Measurements from ENCODE around the gene SH3BP1. TPM values are rescaled to one million over a fixed set of nuclear protein-coding genes. Genes with fewer than 3 reads are reported as not detected.
A peak's percentile ranks its signal among the peaks of the same experiment; 100 is the strongest.

The SH3BP1 gene
- polyA plus RNA-seq, 2 of the 4 experiments (the other 2 are of a cell fraction): 1.8 to 2.7 TPM

DNA sequence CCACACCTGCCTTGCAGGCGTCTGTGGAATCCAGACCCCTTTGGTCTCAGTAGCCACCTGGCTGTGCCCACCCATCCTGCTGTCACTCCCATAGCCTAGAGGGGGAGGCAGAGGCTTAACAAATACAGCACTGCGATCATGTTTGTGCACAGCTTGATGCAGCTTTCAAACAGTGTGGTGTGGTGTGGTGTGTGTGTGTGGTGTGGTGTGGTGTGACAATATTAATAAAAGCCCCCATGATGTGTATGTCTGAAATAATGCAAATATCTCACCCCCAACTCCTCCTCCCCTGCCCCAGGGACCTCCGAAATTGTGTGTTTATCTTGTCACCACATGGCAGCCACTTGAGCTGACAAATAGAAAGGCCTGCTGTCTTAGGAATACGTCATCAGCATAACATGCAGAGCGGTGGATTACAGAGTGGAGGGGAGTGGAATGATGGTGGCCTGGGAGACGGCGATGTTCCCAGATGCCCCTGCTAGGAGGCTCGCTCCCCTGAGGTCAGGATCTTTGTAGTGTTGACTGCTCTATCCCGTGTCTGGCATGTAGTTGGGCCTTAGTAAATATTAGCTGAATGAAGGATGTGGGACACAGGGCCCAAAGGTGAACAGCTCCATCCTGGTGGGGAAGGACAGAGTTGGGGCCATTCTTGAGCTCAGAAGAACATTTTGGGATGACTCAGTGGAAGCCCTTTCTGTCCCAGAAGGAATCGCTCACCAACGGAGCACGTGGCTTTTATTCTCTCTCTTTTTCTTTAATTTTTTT lies 21.9 kb downstream of the SH3BP1 start:
- no peak for FAIRE-seq
- ChIA-PET CTCF (interaction anchor here (0.6 to 3.0 kb wide), 10 partner anchors 10 to 115 kb away, joined by 3 to 18 read pairs (median 3); no protein-coding TSS in a partner anchor), POLR2A (no interaction called here)
- no peak for TF ChIP-seq MAZ (IDR thresholded peaks at IDR 0.05; ENCODE audit: borderline replicate concordance, low read depth, low read length)
- peak; percentile 21 to 38; a peak in 2 of 5 replicates for TF ChIP-seq RAD21 (conservative IDR thresholded peaks at IDR 0.05 in 1 of 2, IDR thresholded peaks at IDR 0.05 in 1 of 2)
- no peak overlapping the region for H3K27ac ChIP-seq
- 81% methylated on average over 12 of the region's 12 CpGs for WGBS (ENCODE audit: missing lambda C conversion rate)
- no peak for DNase-seq (ENCODE audit: low read depth in 1 of 2, low spot score in 1 of 2)
- no peak overlapping the region for H3K4me3 ChIP-seq
- ATAC-seq: no peak
- no peaks in the 10 kb centered on the region for H3K9me3 ChIP-seq
- H3K4me2 ChIP-seq: no peak overlapping the region
- H3K4me1 ChIP-seq: peaks cover 15% of the 10 kb centered on the region

DNA sequence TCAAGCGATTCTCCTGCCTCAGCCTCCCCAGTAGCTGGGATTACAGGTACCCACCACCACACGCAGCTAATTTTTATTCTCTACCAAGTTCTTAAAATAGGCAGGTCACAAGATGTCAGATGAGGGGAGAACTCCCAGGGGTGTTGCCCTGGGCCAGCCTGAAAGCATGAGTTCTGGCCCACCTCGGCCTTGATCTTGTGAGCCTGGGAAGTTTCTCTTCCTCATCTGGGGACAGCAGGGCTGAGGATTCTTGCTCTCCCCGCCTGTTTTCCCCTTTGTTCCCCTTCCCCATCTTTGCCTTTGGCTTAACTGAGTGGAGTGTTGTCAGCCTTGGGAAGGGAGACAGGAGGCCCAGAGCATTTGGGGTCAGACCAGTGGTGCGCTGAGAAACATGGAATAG lies 22.6 kb downstream of the SH3BP1 start:
- WGBS (ENCODE audit: missing lambda C conversion rate): 85% methylated on average over 4 of the region's 5 CpGs
- no peak for FAIRE-seq

DNA sequence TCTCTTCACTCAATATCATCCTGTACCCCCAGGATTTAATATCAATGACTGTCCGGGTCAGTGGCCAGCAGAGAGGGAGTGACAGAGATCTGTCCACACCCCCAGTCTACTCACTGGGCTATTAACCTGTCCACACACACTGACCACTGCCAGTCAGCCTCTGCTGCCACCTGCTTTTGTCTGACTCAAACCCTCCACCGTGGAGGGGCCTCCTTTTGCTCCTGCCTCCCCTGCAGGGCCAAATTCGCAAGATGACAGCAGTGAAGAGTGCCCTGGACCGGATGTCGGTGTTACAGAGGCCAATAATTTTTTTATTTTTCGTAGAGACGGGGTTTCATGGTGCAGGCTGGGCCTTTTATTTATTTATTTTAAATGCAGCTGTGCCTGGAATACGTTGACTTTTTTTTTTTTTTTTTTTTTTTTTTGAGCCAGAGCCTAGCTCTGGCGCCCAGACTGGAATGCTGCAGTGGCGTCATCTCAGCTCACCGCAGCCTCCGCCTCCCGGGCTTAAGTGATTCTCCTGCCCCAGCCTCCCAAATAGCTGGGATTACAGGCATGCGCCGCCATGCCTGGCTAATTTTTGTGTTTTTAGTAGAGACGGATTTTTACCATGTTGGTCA lies 24.2 kb downstream of the SH3BP1 start:
- FAIRE-seq: no peak
- WGBS (ENCODE audit: missing lambda C conversion rate): 89% methylated on average over 15 of the region's 16 CpGs

More for the DNA sequence above, 22.6 kb downstream of the SH3BP1 start:
- H3K27ac ChIP-seq: no peak overlapping the region
- POLR2A ChIA-PET: no interaction called here
- H3K4me1 ChIP-seq: peaks cover 15% of the 10 kb centered on the region
- no peak for ATAC-seq
- DNase-seq (ENCODE audit: low read depth in 1 of 2, low spot score in 1 of 2): no peak
- no peak overlapping the region for H3K4me3 ChIP-seq
- H3K9me3 ChIP-seq: no peaks in the 10 kb centered on the region
- TF ChIP-seq NFE2L2 (conservative IDR thresholded peaks at IDR 0.05; ENCODE audit: low read length) (no peak), EHF (CRISPR knock-in tag; IDR thresholded peaks at IDR 0.05) (no peak), KDM1A (IDR thresholded peaks at IDR 0.05; ENCODE audit: low read depth) (no peak), HOXB5 (CRISPR knock-in tag; IDR thresholded peaks at IDR 0.05) (no peak), NR3C1 (IDR thresholded peaks at IDR 0.05) (no peak)
- no peak overlapping the region for H3K4me2 ChIP-seq
- CTCF ChIA-PET: interaction anchor here (0.9 to 5.3 kb wide), 9 partner anchors 10 to 72 kb away, joined by 3 to 18 read pairs (median 3); no protein-coding TSS in a partner anchor

More for the DNA sequence above, 24.2 kb downstream of the SH3BP1 start:
- no peak for ATAC-seq
- Histone ChIP-seq H3K9me3 (no peaks in the 10 kb centered on the region), H3K4me1 (peaks cover 10% of the 10 kb centered on the region; the same call in 2 of the 3 replicates), H3K27ac (no peak overlapping the region), H3K4me3 (no peak overlapping the region), H3K4me2 (no peak overlapping the region)
- DNase-seq (ENCODE audit: low read depth in 1 of 2, low spot score in 1 of 2): no peak
- ChIA-PET POLR2A (no interaction called here), CTCF (interaction anchor here (0.6 to 5.3 kb wide), 5 partner anchors 12 to 111 kb away, joined by 3 to 17 read pairs (median 4); partner anchors contain the start of gene LGALS1)
- TF ChIP-seq, protein P1, sequence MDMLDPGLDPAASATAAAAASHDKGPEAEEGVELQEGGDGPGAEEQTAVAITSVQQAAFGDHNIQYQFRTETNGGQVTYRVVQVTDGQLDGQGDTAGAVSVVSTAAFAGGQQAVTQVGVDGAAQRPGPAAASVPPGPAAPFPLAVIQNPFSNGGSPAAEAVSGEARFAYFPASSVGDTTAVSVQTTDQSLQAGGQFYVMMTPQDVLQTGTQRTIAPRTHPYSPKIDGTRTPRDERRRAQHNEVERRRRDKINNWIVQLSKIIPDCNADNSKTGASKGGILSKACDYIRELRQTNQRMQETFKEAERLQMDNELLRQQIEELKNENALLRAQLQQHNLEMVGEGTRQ (IDR thresholded peaks at IDR 0.05): no peak
- no peak for TF ChIP-seq HOXB5 (CRISPR knock-in tag; IDR thresholded peaks at IDR 0.05)
- TF ChIP-seq CBX2 (IDR thresholded peaks at IDR 0.05; ENCODE audit: borderline replicate concordance, low read depth): no peak
- TF ChIP-seq RAD21 (conservative IDR thresholded peaks at IDR 0.05 in 1 of 2, IDR thresholded peaks at IDR 0.05 in 1 of 2): no peak
- TF ChIP-seq CBX8 (IDR thresholded peaks at IDR 0.05): no peak
- TF ChIP-seq, protein P2, sequence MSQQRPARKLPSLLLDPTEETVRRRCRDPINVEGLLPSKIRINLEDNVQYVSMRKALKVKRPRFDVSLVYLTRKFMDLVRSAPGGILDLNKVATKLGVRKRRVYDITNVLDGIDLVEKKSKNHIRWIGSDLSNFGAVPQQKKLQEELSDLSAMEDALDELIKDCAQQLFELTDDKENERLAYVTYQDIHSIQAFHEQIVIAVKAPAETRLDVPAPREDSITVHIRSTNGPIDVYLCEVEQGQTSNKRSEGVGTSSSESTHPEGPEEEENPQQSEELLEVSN (IDR thresholded peaks at IDR 0.05; ENCODE audit: borderline replicate concordance, low read depth): no peak
- TF ChIP-seq NR3C1 (IDR thresholded peaks at IDR 0.05): no peak
- TF ChIP-seq SREBF2 (IDR thresholded peaks at IDR 0.05): no peak
- TF ChIP-seq EHMT2 (IDR thresholded peaks at IDR 0.05; ENCODE audit: low read depth): no peak
- no peak for TF ChIP-seq EP300 (IDR thresholded peaks at IDR 0.05)
- TF ChIP-seq CHD4 (IDR thresholded peaks at IDR 0.05; ENCODE audit: borderline replicate concordance): no peak
- no peak for TF ChIP-seq CEBPB (IDR thresholded peaks at IDR 0.05)
- TF ChIP-seq NPAS2 (CRISPR knock-in tag; IDR thresholded peaks at IDR 0.05; ENCODE audit: borderline replicate concordance): no peak
- TF ChIP-seq, protein P3, sequence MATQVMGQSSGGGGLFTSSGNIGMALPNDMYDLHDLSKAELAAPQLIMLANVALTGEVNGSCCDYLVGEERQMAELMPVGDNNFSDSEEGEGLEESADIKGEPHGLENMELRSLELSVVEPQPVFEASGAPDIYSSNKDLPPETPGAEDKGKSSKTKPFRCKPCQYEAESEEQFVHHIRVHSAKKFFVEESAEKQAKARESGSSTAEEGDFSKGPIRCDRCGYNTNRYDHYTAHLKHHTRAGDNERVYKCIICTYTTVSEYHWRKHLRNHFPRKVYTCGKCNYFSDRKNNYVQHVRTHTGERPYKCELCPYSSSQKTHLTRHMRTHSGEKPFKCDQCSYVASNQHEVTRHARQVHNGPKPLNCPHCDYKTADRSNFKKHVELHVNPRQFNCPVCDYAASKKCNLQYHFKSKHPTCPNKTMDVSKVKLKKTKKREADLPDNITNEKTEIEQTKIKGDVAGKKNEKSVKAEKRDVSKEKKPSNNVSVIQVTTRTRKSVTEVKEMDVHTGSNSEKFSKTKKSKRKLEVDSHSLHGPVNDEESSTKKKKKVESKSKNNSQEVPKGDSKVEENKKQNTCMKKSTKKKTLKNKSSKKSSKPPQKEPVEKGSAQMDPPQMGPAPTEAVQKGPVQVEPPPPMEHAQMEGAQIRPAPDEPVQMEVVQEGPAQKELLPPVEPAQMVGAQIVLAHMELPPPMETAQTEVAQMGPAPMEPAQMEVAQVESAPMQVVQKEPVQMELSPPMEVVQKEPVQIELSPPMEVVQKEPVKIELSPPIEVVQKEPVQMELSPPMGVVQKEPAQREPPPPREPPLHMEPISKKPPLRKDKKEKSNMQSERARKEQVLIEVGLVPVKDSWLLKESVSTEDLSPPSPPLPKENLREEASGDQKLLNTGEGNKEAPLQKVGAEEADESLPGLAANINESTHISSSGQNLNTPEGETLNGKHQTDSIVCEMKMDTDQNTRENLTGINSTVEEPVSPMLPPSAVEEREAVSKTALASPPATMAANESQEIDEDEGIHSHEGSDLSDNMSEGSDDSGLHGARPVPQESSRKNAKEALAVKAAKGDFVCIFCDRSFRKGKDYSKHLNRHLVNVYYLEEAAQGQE (IDR thresholded peaks at IDR 0.05): no peak
- no peak for TF ChIP-seq ESRRA (IDR thresholded peaks at IDR 0.05; ENCODE audit: borderline replicate concordance, low read length)
- no peak for TF ChIP-seq FOSL2 (IDR thresholded peaks at IDR 0.05)
- TF ChIP-seq FOSL2 (CRISPR knock-in tag; IDR thresholded peaks at IDR 0.05): no peak
- no peak for TF ChIP-seq TFCP2L1 (CRISPR knock-in tag; IDR thresholded peaks at IDR 0.05)
- no peak for TF ChIP-seq NFE2L2 (conservative IDR thresholded peaks at IDR 0.05; ENCODE audit: low read length)
- no peak for TF ChIP-seq ZFP36 (IDR thresholded peaks at IDR 0.05; ENCODE audit: borderline replicate concordance, partially characterized antibody)
- TF ChIP-seq HOXA7 (CRISPR knock-in tag; IDR thresholded peaks at IDR 0.05): no peak
